Measurements from ENCODE around the gene HIC2.
"Not testable (repeated sequence)": the region's sequence is repeated elsewhere in the genome, so short reads cannot be mapped to it uniquely, and the experiment has no call there.

Gene HIC2

GRCh38 chr22:21450320-21450831, 33.2 kb downstream of the HIC2 start:
- no peak for DNase-seq

GRCh38 chr22:21450858-21451353, 33.7 kb downstream of the HIC2 start:
- no peak for DNase-seq

DNA sequence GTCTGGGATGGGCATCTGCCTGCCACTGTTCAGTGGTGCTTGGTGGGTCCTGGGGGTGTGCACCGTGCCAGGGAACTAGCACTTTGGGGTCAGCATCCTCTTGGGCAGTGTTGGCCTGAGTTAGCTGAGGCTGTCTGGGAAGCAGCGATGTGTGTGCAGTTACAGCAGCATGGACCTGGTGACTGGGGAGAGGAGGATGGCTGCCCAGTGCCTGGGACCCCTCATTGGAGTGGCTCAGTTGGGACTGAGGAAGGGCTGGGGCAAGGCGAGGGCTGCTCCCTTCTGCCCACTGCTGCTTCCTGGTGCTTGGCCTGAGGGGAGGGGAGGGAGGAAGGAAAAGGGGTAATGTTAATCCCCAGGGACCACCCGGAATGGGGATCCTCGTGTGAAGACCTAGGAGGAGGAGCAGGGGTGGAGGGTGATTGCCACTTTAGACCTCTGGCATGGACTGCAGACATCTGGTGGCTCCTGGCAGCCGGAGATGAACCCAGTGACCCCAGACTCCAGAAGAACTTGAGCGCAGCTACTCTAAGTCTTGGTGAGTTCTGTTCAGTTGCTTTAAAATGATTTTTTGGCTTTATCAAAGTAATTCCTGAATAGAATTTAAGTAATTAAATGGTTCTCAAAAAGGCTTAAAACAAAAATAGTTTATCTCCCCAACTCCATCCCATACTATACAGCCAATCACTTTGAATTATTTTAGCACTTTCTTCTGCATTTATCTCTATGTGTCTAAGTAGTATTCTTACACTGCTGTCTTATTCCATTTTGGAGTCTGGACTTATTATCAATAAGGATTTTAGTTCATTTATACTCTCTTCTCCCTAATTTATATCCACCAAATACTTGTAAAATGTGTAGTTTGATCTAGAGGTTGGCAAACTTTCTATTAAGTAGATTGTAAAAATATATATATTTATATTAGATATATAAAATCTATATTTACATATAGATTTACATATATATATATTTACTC, 34.7 kb downstream of the HIC2 start:
- DNase-seq, result no peak

DNA sequence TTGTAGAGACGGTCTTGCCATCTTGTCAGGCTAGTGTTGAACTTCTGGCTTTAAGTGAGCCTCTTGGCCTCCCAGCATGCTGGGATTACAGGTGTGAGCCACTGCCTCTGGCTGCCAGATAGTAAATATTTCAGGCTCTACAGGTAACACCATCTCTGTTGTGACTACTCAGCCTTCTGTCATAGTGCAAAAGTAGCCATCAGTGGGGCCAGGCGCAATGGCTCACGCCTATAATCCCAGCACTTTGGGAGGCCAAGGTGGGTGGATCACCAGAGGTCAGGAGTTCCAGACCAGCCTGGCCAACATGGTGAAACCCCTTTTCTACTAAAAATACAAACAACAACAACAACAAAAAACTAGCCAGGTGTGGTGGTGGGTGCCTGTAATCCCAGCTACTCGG, 35.5 kb downstream of the HIC2 start:
- DNase-seq, result not testable (repeated sequence)

GRCh38 chr22:21454998-21455333, 37.8 kb downstream of the HIC2 start:
- not testable (repeated sequence) for DNase-seq

DNA sequence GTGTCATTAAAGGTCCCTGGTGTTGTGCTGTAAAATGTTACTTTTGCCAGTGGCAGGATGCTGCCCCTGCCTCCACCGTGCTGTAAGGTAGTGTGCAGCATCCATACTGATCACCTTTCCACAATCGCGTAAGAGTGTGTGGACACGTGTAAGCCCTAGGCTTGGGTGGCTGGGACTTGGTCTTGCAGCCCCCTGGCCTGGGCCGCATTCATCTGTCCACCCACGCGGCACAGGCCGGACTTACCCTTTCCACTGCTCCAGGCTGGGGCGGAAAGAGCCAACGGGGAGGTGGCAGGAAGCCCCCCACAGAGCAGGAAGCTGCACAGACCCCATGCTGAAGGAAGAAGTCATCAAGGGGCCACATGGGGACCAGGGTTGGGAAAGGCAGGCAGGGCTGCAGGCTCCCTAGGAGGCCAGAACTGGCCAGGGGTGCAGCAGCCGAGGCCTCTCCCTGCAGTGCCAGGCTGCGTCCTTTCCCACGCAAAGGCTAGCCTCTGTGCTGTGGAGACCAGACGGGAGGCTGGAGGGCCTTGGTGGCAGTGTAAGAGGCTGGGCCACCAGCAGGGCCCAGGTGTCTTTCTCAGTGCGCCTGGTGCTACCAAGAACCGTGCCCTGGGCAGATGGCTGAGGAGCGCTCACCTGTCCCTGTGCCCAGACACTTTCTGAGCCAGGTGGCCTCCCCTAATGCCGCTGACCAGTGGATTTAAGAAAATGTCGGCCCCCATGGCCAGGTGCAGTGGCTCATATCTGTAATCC, 38.3 kb downstream of the HIC2 start:
- no peak for DNase-seq

DNA sequence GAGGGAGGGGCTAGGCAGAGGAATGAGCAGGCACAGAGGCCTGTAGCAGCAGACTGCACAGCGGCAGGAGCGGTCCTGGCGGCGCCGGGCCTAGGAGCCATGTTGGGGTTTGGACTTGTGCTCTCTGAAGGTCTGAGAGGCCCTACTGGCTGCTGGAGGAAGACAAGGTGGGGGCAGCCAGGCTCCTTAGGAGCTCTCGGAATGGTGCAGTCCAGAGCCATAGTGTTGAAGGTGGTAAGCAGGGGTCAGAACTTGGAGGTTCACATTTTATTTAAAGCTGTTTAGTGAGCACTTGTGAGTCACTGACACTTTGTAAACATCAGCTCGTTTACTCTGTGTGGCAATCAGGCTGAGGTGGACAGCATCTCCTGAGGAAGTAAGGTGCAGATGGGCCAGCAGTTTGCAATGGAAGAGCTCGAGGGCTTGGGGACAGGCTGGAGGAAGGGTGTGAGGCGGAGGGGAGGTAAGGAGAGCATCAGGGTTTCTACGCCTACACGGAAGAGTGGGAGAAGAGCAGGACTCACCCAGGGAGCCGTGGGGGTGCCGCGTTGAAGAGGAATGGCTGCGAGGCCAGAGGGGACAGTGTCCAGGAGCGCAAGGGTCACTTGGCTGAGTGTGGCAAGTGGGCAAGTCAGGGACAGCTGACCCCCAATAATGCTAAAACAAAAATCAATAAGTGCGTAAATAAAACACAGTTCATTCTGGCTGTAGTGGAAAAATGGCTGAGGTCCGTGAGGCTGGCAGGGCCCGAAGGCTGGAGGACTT, 40.0 kb downstream of the HIC2 start:
- DNase-seq, result no peak

DNA sequence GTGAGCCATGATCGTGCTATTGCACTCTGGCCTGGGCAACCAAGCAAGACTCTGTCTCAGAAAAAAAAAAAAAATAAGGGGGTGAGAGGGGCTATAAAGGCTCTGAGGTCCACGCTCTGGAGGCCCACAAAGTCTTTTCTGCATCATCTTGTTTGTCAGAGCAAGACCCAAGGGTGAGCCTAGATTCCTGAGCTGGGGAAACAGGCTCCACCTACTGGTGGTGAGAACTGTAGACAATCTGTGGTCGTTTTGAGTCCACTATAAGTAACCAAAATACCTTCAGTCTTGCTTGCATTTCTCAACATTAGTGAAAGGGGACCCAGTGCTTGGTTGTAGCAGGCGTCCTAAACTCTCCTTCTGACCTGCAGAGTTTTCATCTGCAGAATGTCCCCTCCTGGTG, 45.5 kb downstream of the HIC2 start:
- DNase-seq, result not testable (repeated sequence)

GRCh38 chr22:21467337-21468193, 50.4 kb downstream of the HIC2 start, which contains the start of gene TMEM191C:
TMEM191C (plus strand) TSS chr22:21467387; CDS start chr22:21467460, 73 bp downstream.
- DNase-seq, result not testable (repeated sequence)

DNA sequence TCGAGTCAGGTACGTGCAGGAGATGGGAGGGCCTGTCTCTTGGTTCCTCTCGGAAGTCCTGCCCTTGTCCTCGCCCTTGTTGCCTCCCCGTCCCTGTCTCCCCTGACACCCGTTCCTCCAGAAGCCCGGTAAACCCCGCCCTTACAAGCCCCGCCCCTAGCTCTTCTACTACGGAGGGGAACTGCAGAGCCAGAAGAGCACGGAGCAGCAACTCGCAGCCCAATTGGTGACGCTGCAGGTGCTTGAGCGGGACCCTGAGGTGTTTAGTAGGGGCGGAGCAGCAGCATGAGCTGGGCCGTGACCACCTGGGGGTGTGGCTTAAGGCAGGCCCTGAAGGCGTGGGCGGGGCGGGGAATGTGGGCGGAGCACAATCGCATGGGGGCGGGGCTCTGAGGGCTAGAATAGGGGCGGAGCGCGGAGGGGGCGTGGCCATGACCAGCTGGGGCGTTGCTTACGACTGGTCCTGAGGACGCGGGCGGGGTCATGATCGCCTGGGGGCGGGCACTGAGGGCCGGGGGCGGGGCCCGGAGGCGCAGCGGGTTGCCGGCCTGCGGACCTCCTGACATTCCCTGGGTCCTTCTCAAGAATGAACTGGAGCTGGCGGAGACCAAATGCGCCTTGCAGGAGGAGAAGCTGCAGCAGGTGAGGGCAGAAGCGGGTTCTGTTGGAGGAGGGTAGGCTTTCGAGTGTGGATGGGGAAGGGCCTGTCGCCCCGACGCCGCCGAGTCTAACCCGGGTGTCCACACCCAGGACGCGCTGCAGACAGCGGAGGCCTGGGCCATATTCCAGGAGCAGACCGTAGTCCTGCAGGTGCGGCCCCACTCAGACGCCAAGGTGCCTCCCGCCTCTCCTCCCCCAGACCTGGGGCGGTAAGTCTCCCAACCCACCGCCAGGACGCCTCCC, 51.3 kb downstream of the HIC2 start:
- DNase-seq, result not testable (repeated sequence)

DNA sequence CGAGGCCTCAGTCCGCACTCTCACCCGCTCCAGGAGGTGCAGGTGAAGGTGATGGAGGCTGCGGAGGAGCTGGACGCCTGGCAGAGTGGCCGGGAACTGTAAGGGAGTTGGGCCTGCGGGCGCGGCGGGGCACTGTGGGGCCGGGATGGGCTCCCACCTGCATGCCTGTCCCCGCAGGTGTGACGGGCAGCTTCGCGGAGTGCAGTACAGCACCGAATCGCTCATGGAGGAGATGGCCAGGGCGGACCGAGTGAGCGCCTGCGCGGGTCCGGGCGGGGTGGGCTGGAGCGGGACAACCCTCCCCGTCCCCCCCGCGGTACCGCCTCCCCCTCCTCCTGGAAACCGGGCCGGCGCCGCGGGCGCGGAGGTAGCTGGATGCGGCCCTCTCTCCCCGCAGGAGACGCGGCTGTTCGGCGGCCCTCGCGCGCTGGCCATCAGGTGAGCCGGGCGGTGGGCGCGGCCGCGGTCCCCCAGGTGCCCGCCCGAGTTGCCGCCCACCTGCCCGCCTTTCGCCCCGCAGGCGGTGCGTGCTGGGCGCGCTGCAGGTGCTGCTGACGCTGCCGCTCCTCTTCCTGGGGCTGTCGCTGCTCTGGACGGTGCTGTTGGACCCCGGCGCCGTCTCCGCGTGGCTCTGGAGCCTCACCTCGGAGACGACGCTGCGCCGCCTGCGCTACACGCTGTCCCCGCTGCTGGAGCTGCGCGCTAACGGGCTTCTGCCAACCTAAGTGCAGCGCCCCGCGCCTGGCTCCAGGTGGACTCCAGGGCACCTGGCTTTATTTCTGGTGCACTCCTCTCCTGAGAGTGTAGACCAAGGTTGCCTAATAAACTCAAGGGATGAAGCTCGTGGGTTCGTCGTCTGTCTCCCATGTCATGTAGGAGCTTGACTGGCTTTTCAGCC, 52.2 kb downstream of the HIC2 start:
- not testable (repeated sequence) for DNase-seq

DNA sequence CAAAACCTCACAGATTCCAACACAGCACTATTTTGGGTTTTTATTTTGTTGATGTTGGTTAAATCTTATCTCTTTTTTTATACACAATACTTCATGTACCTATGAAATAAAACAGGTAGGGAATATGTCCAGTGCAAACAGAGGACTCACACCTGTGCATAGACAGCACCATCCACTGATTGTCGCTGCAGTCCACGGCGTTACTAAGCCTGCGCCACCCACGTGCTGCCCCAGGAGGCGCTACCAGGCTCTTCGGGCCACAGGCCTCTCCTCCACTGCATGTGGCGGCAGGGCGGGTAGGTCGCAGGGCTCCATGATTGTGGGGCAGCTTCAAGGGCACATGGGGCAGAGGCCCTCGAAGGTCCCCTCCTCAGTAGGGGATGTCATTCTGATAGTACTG, 55.8 kb downstream of the HIC2 start:
- DNase-seq, result not testable (repeated sequence)

DNA sequence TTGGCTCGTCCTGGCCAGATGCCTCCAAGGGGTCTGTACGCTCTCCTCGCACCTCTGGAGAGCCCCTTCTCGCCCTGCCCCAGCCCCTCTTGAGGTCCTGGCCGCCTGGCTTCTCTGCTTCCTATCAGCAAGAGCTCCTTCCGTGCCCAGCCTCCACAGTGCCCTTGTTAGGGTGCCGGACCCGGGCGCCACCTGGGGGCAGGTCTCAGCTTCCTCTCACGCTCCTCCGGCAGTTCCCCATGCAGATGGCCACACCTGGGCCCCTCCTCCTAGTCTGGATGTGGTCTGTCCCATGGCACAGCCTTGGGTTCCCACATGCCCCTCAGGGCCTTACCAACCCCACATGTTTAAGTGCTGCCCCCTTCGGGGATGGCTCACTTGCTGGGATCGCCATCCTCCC, 56.5 kb downstream of the HIC2 start:
- DNase-seq, result not testable (repeated sequence)

GRCh38 chr22:21484039-21484438, 66.9 kb downstream of the HIC2 start:
- DNase-seq, result not testable (repeated sequence)

DNA sequence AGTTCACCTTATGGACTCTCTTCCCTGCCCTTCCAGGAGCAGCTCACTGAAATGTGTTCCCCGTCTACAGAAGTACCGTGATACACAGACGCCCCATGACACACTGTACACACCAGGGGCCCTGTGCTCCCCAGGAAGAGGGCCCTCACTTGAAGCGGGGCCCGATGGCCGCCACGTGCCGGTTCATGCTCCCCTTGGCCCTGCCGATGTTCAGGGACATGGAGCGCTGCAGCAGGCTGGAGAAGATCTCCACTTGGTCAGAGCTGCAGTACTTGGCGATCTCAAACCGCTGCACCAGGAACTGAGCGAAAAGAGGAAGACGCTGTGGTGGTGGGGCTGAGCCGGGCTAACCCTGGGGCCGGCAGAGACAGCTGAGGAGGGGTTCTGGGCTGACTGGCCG, 70.6 kb downstream of the HIC2 start:
- DNase-seq, result not testable (repeated sequence)

DNA sequence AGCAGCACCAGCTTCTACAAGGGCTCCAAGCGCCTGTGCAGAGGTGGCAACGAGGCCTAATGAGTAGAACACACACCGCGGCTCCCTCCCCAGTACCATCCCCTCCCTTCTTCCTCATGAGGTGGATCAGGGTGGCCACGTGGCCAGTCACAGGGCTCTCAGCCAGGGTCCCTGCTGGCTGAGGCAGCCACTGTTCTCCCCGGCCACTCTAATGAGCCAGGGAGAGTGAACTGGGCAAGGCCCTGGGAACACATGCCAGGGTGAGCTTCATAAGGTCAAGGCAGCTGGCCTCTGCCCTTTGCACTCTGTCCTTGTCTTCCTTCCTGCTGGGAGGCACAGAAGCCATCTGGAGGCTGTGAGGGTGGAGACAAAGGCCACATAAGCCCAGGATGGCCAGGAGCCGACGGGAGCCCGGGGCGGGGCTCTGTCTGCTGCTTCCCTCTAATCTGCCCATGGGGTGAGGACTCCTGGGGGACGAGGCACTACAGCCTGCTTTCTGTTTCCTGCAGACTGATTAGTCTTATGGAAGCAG, 72.0 kb downstream of the HIC2 start:
- DNase-seq, result not testable (repeated sequence)

- DNase-seq, result not testable (repeated sequence)
Measured at GRCh38 chr22:21490556-21490955, 73.4 kb downstream of the HIC2 start.

GRCh38 chr22:21492271-21492670, 75.1 kb downstream of the HIC2 start:
- DNase-seq, result not testable (repeated sequence)

Measured in SHP77 treated with DMSO at 0.1 percent for 48 hours (cell line).